CD4-positive, alpha-beta memory T cell (primary cell): ENCODE measurements around the gene GLB1L3. TPM values are rescaled to one million over a fixed set of nuclear protein-coding genes. Genes with fewer than 3 reads are reported as not detected.
"Not testable (repeated sequence)": the region's sequence is repeated elsewhere in the genome, so short reads cannot be mapped to it uniquely, and the experiment has no call there.

Experiments used
- CTCF ChIA-PET: fragments of 350-600 bp; sonication (Branson Sonifier 250); formaldehyde crosslinking; loops from one replicate; lab custom pipeline; 2021; ENCODE audit warnings: inconsistent platforms; ENCODE audit not compliant: partially characterized antibody; lab: Charles Lee
- POLR2A ChIA-PET: fragments of 350-600 bp; sonication (Branson Sonifier 250); formaldehyde crosslinking; loops from one replicate; lab custom pipeline; 2021; ENCODE audit not compliant: partially characterized antibody; lab: Charles Lee
- DNase-seq, 5 donors: peaks; one replicate each; pipeline versions ENCODE4 v3.0.0 to v3.0.0-alpha.2; 2020 to 2022; ENCODE audit warnings: mixed read lengths in 1 of 5
- H3K27ac ChIP-seq: one replicate; pipeline ENCODE4 v1.7.0; 2013; ENCODE audit warnings: low read depth, low read length
- H3K27me3 ChIP-seq: 2 replicates; pipeline ENCODE4 v1.7.0; 2013; ENCODE audit warnings: mild to moderate bottlenecking, low read length, moderate library complexity; ENCODE audit not compliant: insufficient read depth
- H3K36me3 ChIP-seq: 2 replicates; pipeline ENCODE4 v1.7.0; 2013; ENCODE audit warnings: mild to moderate bottlenecking, low read length, moderate library complexity; ENCODE audit not compliant: insufficient read depth
- H3K4me1 ChIP-seq: 2 replicates; pipeline ENCODE4 v1.7.0; 2013; ENCODE audit warnings: mild to moderate bottlenecking, low read length, moderate library complexity; ENCODE audit not compliant: insufficient read depth
- H3K4me3 ChIP-seq, 2 donors: one replicate each; pipeline ENCODE4 v1.7.0; 2013; ENCODE audit warnings: low read length in 2 of 2, mild to moderate bottlenecking in 1 of 2
- H3K9me3 ChIP-seq, 2 donors: one replicate each; pipeline ENCODE4 v1.7.0; 2013; ENCODE audit warnings: low read length in 2 of 2, control low read depth in 1 of 2; ENCODE audit not compliant: control insufficient read depth in 1 of 2
- H3K27ac Mint-ChIP-seq, 7 donors: one replicate each; pipeline ENCODE4 v1.8.0; 2020 to 2021; ENCODE audit warnings: mixed read lengths in 7 of 7, mild to moderate bottlenecking in 6 of 7, inconsistent platforms in 3 of 7, moderate library complexity in 3 of 7
- H3K27me3 Mint-ChIP-seq, 2 donors: one replicate each; pipeline ENCODE4 v1.8.0; 2020 to 2021; ENCODE audit warnings: mixed read lengths in 2 of 2
- H3K36me3 Mint-ChIP-seq, 2 donors: one replicate each; pipeline ENCODE4 v1.8.0; 2020 to 2021; ENCODE audit warnings: mixed read lengths in 2 of 2, inconsistent platforms in 1 of 2, mild to moderate bottlenecking in 1 of 2
- H3K4me1 Mint-ChIP-seq, 4 donors: one replicate each; pipeline ENCODE4 v1.8.0; 2020 to 2021; ENCODE audit warnings: mixed read lengths in 4 of 4, mild to moderate bottlenecking in 1 of 4
- H3K4me3 Mint-ChIP-seq, 8 donors: one replicate each; pipeline ENCODE4 v1.8.0; 2020 to 2021; ENCODE audit warnings: mixed read lengths in 8 of 8, mild to moderate bottlenecking in 7 of 8, moderate library complexity in 6 of 8, inconsistent platforms in 3 of 8
- H3K9me3 Mint-ChIP-seq, 8 donors: one replicate each; pipeline ENCODE4 v1.8.0; 2020 to 2021; ENCODE audit warnings: mixed read lengths in 8 of 8, mild to moderate bottlenecking in 5 of 8, inconsistent platforms in 3 of 8, moderate library complexity in 1 of 8
- intact Hi-C: fragments of 100-400 bp; cut with micrococcal nuclease; formaldehyde crosslinking; loops from one replicate; pipeline ENCODE4 v1.15.1; 2023
- polyA plus RNA-seq, 2 donors: library from polyadenylated mRNA; unstranded; fragments of 300-500 nt; fragmentation: Illumina TruSeq; gene quantifications; one replicate each; pipeline ENCODE4 v1.2.3, GENCODE V29; 2021
- total RNA-seq, 2 experiments: library from RNA; stranded (reverse); gene quantifications; one replicate each; pipeline ENCODE4 v1.2.3, GENCODE V29; 2021

The GLB1L3 gene
- total and polyA plus RNA-seq, 4 experiments from 2014 or later, result 1.2 to 4.9 (median 2.2) TPM

- peak overlapping the region; percentile 81 to 91 (median 85) for H3K4me3 Mint-ChIP-seq
These were observed 1.2 kb downstream of the GLB1L3 start for GRCh38 chr11:134277183-134278001.

DNA sequence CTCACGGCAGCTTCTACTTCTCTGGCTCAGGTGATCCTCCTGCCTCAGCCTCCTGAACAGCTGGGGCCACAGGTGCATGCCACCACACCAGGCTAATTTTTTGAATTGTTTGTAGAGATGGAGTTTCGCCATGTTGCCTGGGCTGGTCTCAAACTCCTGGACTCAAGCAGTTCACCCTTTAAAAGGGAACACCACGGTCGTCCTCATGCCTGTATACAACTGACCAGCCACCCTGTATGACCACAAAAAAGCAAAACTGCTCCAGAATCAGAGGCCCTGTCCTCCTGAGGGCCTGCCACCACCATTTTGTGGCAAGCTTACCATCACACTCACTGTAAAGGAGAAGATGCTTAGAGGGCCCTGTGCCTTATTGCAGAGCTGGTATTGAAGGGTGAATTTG lies 2.2 kb downstream of the GLB1L3 start:
- H3K27ac Mint-ChIP-seq, result no peak overlapping the region

More at GRCh38 chr11:134277183-134278001, 1.2 kb downstream of the GLB1L3 start:
- peaks cover 30% of the 10 kb centered on the region for H3K4me1 ChIP-seq
- H3K9me3 ChIP-seq, result no peaks in the 10 kb centered on the region
- Mint-ChIP-seq H3K4me1 (peaks cover 14 to 45% (median 31%) of the 10 kb centered on the region in 4 donors), H3K27ac (peak overlapping the region in 3 of 7 donors; percentile 11 to 36 (median 18)), H3K9me3 (no peaks in the 10 kb centered on the region), H3K36me3 (peaks cover 0 to 10% of the 10 kb centered on the region in 2 donors), H3K27me3 (no peaks in the 10 kb centered on the region)
- POLR2A ChIA-PET, result interaction anchor here (4.8 to 6.5 kb wide), 2 partner anchors 15 to 53 kb away, joined by 28 to 62 read pairs; partner anchors contain the start of genes NCAPD3 and VPS26B
- H3K27ac ChIP-seq, result no peak overlapping the region
- no peak for DNase-seq
- CTCF ChIA-PET, result interaction anchor here (1.0 to 10.5 kb wide), 3 partner anchors 8 to 14 kb away, joined by 3 to 119 read pairs (median 3); no protein-coding TSS in a partner anchor
- H3K27me3 ChIP-seq, result no peaks in the 10 kb centered on the region
- no peaks in the 10 kb centered on the region for H3K36me3 ChIP-seq
- H3K4me3 ChIP-seq, result peak overlapping the region in 1 of 2 donors; percentile 85
- intact Hi-C loops, result loop anchor here (2.0 kb wide), 1 partner anchor 53 kb away; the partner anchor contains the start of gene GLB1L2

DNA sequence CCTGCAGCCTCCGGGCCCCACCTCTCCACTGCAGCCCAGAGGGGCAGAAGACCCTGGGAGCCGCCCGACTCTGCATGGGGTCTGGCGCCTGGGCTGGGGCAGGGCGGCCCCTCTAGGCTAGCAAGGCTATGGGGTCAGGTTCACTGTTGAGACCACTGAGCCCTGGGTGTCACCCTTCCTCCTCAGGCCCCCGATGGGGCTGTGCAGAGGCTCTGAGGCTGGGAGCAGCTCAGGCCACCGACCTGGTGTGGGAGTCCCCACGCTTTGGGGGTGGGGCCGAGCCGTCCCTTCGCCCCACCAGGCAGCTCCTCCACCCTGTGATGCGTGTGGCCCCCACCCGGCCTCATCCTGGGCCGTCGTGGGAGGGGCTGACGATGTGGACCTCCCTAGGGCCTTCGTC lies 5.5 kb downstream of the GLB1L3 start:
- H3K36me3 ChIP-seq, H3K27ac Mint-ChIP-seq, POLR2A ChIA-PET, H3K4me1 ChIP-seq, H3K27ac ChIP-seq, H3K9me3 ChIP-seq, CTCF ChIA-PET, H3K27me3 Mint-ChIP-seq, intact Hi-C loops, H3K4me3 ChIP-seq, H3K4me3 Mint-ChIP-seq, H3K27me3 ChIP-seq, H3K36me3 Mint-ChIP-seq, H3K9me3 Mint-ChIP-seq, H3K4me1 Mint-ChIP-seq, DNase-seq: not testable (repeated sequence)

More for the DNA sequence above, 2.2 kb downstream of the GLB1L3 start:
- no peaks in the 10 kb centered on the region for H3K27me3 ChIP-seq
- H3K36me3 ChIP-seq, result no peaks in the 10 kb centered on the region
- Mint-ChIP-seq H3K36me3 (peaks cover 0 to 10% of the 10 kb centered on the region in 2 donors), H3K4me3 (peak overlapping the region in 1 of 8 donors; percentile 35), H3K9me3 (no peaks in the 10 kb centered on the region), H3K27me3 (no peaks in the 10 kb centered on the region), H3K4me1 (peaks cover 10 to 35% (median 24%) of the 10 kb centered on the region in 4 donors)
- no peaks in the 10 kb centered on the region for H3K9me3 ChIP-seq
- intact Hi-C loops, result no loop called here
- H3K4me1 ChIP-seq, result peaks cover 21% of the 10 kb centered on the region
- POLR2A ChIA-PET, result interaction anchor here (1.0 to 6.5 kb wide), 2 partner anchors 9 to 54 kb away, joined by 4 to 62 read pairs; partner anchors contain the start of genes NCAPD3 and VPS26B
- no peak overlapping the region for H3K4me3 ChIP-seq
- CTCF ChIA-PET, result interaction anchor here (1.0 to 10.5 kb wide), 4 partner anchors 9 to 32 kb away, joined by 3 to 119 read pairs (median 3); no protein-coding TSS in a partner anchor
- DNase-seq, result no peak
- no peak overlapping the region for H3K27ac ChIP-seq

DNA sequence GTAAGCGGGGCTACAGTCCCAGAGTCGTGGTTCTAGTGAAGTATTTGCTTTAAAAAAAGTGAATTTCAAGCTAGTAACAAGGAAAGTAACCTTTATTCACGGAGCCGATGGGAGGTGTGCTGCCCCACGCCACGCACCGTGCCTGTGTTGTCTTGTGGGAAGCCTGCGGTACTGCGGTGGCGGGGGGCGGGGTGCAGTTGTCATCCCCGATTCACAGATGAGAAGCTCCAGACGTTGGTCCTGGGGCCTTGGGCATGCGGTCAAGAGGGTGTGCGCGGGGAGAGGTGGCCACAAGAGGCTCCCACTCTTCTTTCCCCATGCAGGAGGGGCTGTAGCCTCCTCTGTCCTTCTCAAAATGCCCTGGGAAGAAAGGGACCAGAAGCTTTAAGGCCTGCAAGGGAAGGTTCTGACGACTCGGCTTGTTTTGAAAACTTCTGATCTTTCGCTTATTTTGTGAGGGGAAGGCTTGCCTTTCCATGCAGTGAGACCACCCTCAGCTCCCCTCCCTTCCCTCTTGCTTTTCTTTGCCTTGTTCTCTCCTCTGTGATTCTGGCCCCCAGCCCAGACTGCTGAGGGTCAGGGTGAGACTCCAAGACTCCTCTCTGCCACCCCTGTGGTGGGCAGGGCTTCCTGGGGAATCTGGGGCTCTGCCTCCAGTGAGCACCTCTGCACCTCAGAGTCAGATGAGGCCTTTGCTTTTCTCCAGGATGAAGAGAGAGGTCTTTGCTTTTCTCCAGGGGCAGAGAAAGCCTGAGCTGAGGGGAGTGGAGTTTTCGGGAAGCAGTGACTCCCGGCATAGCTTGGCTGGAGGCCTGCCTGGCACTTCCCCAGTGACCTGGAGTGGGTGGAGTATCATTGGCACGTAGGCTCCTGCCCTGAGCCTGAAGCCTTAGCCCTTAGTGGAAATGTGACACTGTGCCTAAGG lies 6.2 kb downstream of the GLB1L3 start:
- H3K9me3 ChIP-seq, result no peaks in the 10 kb centered on the region
- H3K27me3 Mint-ChIP-seq, result no peaks in the 10 kb centered on the region
- no peaks in the 10 kb centered on the region for H3K4me1 ChIP-seq
- H3K27ac Mint-ChIP-seq, result no peak overlapping the region
- no peak overlapping the region for H3K4me3 ChIP-seq
- H3K27ac ChIP-seq, result no peak overlapping the region
- no peak for DNase-seq
- no peaks in the 10 kb centered on the region for H3K36me3 Mint-ChIP-seq
- H3K36me3 ChIP-seq, result no peaks in the 10 kb centered on the region
- H3K4me1 Mint-ChIP-seq, result peaks cover 0 to 2% (median under 1%) of the 10 kb centered on the region in 4 donors
- ChIA-PET POLR2A (interaction anchor here (0.6 kb wide), 1 partner anchor 17 kb away, joined by 3 read pairs; no protein-coding TSS in a partner anchor), CTCF (interaction anchor here (1.3 kb wide), 1 partner anchor 9 kb away, joined by 4 read pairs; no protein-coding TSS in a partner anchor)
- H3K27me3 ChIP-seq, result no peaks in the 10 kb centered on the region
- no peaks in the 10 kb centered on the region for H3K9me3 Mint-ChIP-seq
- intact Hi-C loops, result no loop called here
- no peak overlapping the region for H3K4me3 Mint-ChIP-seq

DNA sequence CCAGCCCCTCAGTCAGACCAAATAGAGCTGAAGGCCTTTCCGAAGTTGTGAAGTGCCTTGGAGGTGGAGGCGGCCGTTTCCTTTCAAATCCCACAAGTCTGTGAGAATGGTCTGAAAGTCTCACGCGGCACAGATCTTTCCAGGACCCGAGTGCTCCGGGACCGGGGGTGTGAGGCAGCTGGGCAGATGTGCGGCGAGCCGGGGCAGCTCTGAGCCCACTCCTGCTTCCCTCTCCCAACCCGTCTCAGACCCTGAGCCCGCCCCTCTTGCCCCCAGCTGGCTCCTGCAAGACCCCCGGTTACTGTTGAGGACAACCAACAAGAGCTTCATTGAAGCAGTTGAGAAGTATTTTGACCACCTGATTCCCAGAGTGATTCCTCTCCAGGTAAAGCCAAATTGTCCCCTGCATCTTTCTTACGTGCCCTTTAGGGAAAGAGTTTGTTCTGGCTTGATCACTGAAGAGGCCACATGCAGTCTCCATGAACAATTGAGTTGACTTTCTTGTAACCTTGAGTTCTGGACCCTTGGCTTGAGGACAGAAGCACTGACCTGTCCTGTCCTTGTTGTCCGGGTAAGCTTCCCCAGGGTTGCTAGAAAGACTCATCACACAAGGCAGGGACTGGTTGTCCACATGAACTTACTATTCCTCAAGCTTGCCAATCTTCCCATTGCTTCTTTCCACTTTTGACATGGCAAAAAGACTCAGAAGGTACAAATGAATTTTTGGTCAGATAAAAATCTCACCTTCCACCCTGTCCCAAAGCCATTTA lies 7.5 kb downstream of the GLB1L3 start:
- no peak overlapping the region for H3K4me3 Mint-ChIP-seq

DNA sequence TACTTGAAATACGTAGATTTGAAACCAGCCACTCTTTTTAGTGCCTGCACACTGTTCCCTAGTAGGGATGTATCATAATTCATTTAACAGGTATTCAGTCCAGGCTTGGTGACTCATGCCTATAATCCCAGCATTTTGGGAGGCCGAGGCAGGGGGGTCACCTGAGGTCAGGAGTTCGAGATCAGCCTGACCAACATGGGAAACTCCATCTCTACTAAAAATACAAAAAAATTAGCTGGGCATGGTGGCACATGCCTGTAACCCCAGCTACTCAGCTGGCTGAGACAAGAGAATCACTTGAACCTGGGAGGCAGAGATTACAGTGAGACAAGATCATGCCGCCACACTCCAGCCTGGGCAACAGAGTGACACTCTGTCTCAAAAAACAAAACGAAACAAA lies 8.2 kb downstream of the GLB1L3 start:
- POLR2A ChIA-PET, H3K27me3 Mint-ChIP-seq, H3K27ac Mint-ChIP-seq, H3K36me3 Mint-ChIP-seq, H3K4me3 ChIP-seq, H3K4me3 Mint-ChIP-seq, H3K4me1 ChIP-seq, H3K27me3 ChIP-seq, H3K27ac ChIP-seq, intact Hi-C loops, DNase-seq, H3K36me3 ChIP-seq, H3K9me3 ChIP-seq, H3K9me3 Mint-ChIP-seq, H3K4me1 Mint-ChIP-seq: not testable (repeated sequence)
- CTCF ChIA-PET, result interaction anchor here (1.0 kb wide), 1 partner anchor 22 kb away, joined by 3 read pairs; no protein-coding TSS in a partner anchor

More for the DNA sequence above, 7.5 kb downstream of the GLB1L3 start:
- POLR2A ChIA-PET, result no interaction called here
- H3K4me1 ChIP-seq, result no peaks in the 10 kb centered on the region
- H3K27me3 ChIP-seq, result no peaks in the 10 kb centered on the region
- H3K4me3 ChIP-seq, result no peak overlapping the region
- intact Hi-C loops, result no loop called here
- H3K9me3 Mint-ChIP-seq, result no peaks in the 10 kb centered on the region
- H3K27ac Mint-ChIP-seq, result no peak overlapping the region
- H3K9me3 ChIP-seq, result no peaks in the 10 kb centered on the region
- H3K27ac ChIP-seq, result no peak overlapping the region
- H3K36me3 ChIP-seq, result no peaks in the 10 kb centered on the region
- no peak for DNase-seq
- H3K4me1 Mint-ChIP-seq, result peaks cover 0 to 1% (median 0%) of the 10 kb centered on the region in 4 donors
- no peaks in the 10 kb centered on the region for H3K36me3 Mint-ChIP-seq
- CTCF ChIA-PET, result interaction anchor here (1.0 to 1.3 kb wide), 2 partner anchors 10 to 22 kb away, joined by 3 to 4 read pairs; no protein-coding TSS in a partner anchor
- no peaks in the 10 kb centered on the region for H3K27me3 Mint-ChIP-seq
